Measurements from ENCODE around the gene MUC5AC. TPM values are rescaled to one million over a fixed set of nuclear protein-coding genes. Genes with fewer than 3 reads are reported as not detected.

Gene MUC5AC
- total and polyA plus RNA-seq, 2 of the 13 experiments (the other 11 are each of a cell fraction or from before 2014, with no cell fraction given): under 0.01 TPM; not detected in 1

- POLR2A ChIA-PET: no interaction called here
- BruUV-seq (replicated peaks): no TSS peak
- WGBS (ENCODE audit: low lambda C conversion rate): no CpG with 5 or more reads among the region's 15 CpGs
These were observed 31.2 kb upstream of the MUC5AC start for GRCh38 chr11:1126491-1126926.

More at GRCh38 chr11:1126491-1126926, 31.2 kb upstream of the MUC5AC start:
- Histone ChIP-seq H4K20me1 (ENCODE audit: insufficient read depth, low read length) (no peaks in the 10 kb centered on the region; the same call in 1 of the 2 replicates), H3K4me1 (ENCODE audit: insufficient read depth, low read length) (no peaks in the 10 kb centered on the region), H3K4me3 (replicated peaks in 1 of 3; ENCODE audit: insufficient read depth in 1 of 3, low read depth in 2 of 3, low read length in 3 of 3) (no peak overlapping the region), H3K36me3 (replicated peaks in 1 of 2; ENCODE audit: control insufficient read depth in 1 of 2, insufficient read depth in 2 of 2, low read length in 2 of 2) (no peaks in the 10 kb centered on the region), H3K79me2 (ENCODE audit: insufficient read depth, low read length) (no peaks in the 10 kb centered on the region), H2AFZ (ENCODE audit: low read length) (no peak overlapping the region), H3K9ac (ENCODE audit: insufficient read depth, low read depth, low read length) (no peak overlapping the region), H3K4me2 (ENCODE audit: low read depth, low read length) (no peak overlapping the region), H3K27ac (ENCODE audit: extremely low read length, insufficient read depth, low read length) (no peak overlapping the region), H3K9me3 (ENCODE audit: low read length) (no peaks in the 10 kb centered on the region), H3K27me3 (ENCODE audit: control insufficient read depth in 1 of 2, insufficient read depth in 2 of 2, low read length in 2 of 2) (peaks cover 13 to 71% of the 10 kb centered on the region in 2 experiments; a peak in 4 of 5 replicates)
- in situ Hi-C loops (cut with HindIII; ENCODE audit: extremely low pct_ligation_motif_present, low pct_unique_long_range_greater_than_20kb): no loop called here
- FAIRE-seq (no peak), ATAC-seq (no peak), DNase-seq (ENCODE audit: low spot score) (no peak)
- intact Hi-C loops (cut with micrococcal nuclease; ENCODE audit: unreplicated experiment): no loop called here
- CTCF ChIA-PET (ENCODE audit: low intra/inter-chr PET ratio, low total read pairs): no interaction called here
- no peak for TF ChIP-seq ATAD3A (CRISPR knock-in tag; IDR thresholded peaks at IDR 0.05)
- TF ChIP-seq MED13 (CRISPR knock-in tag; IDR thresholded peaks at IDR 0.05): no peak
- no peak for TF ChIP-seq MTF1 (CRISPR knock-in tag; IDR thresholded peaks at IDR 0.05)
- no peak for TF ChIP-seq ZNF781 (CRISPR knock-in tag; IDR thresholded peaks at IDR 0.05; ENCODE audit: borderline replicate concordance, not compliant biosample characterization)
- no peak for TF ChIP-seq DRAP1 (CRISPR knock-in tag; IDR thresholded peaks at IDR 0.05)
- no peak for TF ChIP-seq ZNF253 (CRISPR knock-in tag; IDR thresholded peaks at IDR 0.05; ENCODE audit: borderline replicate concordance)
- no peak for TF ChIP-seq KAT7 (CRISPR knock-in tag; IDR thresholded peaks at IDR 0.05; ENCODE audit: borderline replicate concordance)
- no peak for TF ChIP-seq SPEN (CRISPR knock-in tag; IDR thresholded peaks at IDR 0.05; ENCODE audit: low read depth)
- no peak for TF ChIP-seq ZNF609 (CRISPR knock-in tag; IDR thresholded peaks at IDR 0.05; ENCODE audit: borderline replicate concordance)
- no peak for TF ChIP-seq ZNF251 (CRISPR knock-in tag; IDR thresholded peaks at IDR 0.05)
- TF ChIP-seq KDM1A (CRISPR knock-in tag; IDR thresholded peaks at IDR 0.05): no peak
- TF ChIP-seq FOXK1 (CRISPR knock-in tag; IDR thresholded peaks at IDR 0.05; ENCODE audit: borderline replicate concordance, low read depth): no peak
- TF ChIP-seq SAP130 (CRISPR knock-in tag; IDR thresholded peaks at IDR 0.05; ENCODE audit: low read depth): no peak
- TF ChIP-seq RBFOX2 (IDR thresholded peaks at IDR 0.05; ENCODE audit: low read depth, low read length): no peak
- no peak for TF ChIP-seq ZNF7 (CRISPR knock-in tag; IDR thresholded peaks at IDR 0.05)
- TF ChIP-seq ZSCAN31 (CRISPR knock-in tag; IDR thresholded peaks at IDR 0.05; ENCODE audit: low read depth): no peak
- no peak for TF ChIP-seq ZSCAN12 (CRISPR knock-in tag; IDR thresholded peaks at IDR 0.05)
- no peak for TF ChIP-seq SP4 (CRISPR knock-in tag; IDR thresholded peaks at IDR 0.05)

All from HepG2 (cell line).